Lung (tissue), 12 donors: ENCODE data around the gene NEDD8. TPM values are rescaled to one million over a fixed set of nuclear protein-coding genes. Genes with fewer than 3 reads are reported as not detected.
A peak's percentile ranks its signal among the peaks of the same experiment; 100 is the strongest.

Source experiments
- ATAC-seq: fragments of 200-7000 bp; cut with Tn5 transposase; one replicate; pipeline ENCODE4 v1.9.1; 2020; ENCODE audit warnings: moderate number of reproducible peaks; ENCODE audit not compliant: insufficient read depth, low FRiP score
- DNase-seq, 3 donors: peaks; one replicate each; pipeline ENCODE4 v3.0.0-alpha.2; 2013 to 2017
- H3K27ac ChIP-seq, 2 donors: one replicate each; pipeline ENCODE4 v1.5.1; 2013; ENCODE audit warnings: mild to moderate bottlenecking in 2 of 2, moderate library complexity in 2 of 2, control low read depth in 1 of 2, inconsistent platforms in 1 of 2, low read depth in 1 of 2, low read length in 1 of 2
- H3K27me3 ChIP-seq, 3 donors: one replicate each; pipeline ENCODE4 v1.5.1; 2013; ENCODE audit warnings: low read length in 2 of 3; ENCODE audit not compliant: control insufficient read depth in 3 of 3, insufficient read depth in 3 of 3
- H3K36me3 ChIP-seq, 4 donors: one replicate each; pipeline ENCODE4 v1.5.1; 2013; ENCODE audit warnings: low read length in 4 of 4, mild to moderate bottlenecking in 1 of 4, moderate library complexity in 1 of 4; ENCODE audit not compliant: control insufficient read depth in 4 of 4, insufficient read depth in 4 of 4
- H3K4me1 ChIP-seq, 5 donors: one replicate each; pipeline ENCODE4 v1.5.1; 2013; ENCODE audit warnings: low read length in 5 of 5, mild to moderate bottlenecking in 2 of 5, moderate library complexity in 1 of 5; ENCODE audit not compliant: control insufficient read depth in 5 of 5, insufficient read depth in 5 of 5
- H3K4me3 ChIP-seq: one replicate; pipeline ENCODE4 v1.5.1; 2013; ENCODE audit warnings: mild to moderate bottlenecking, control low read depth, moderate library complexity
- H3K9ac ChIP-seq, 2 donors: one replicate each; pipeline ENCODE4 v1.5.1; 2013; ENCODE audit warnings: low read length in 2 of 2, control low read depth in 1 of 2; ENCODE audit not compliant: insufficient read depth in 1 of 2
- H3K9me3 ChIP-seq, 4 donors: one replicate each; pipeline ENCODE4 v1.5.1; 2013; ENCODE audit warnings: low read length in 3 of 4, mild to moderate bottlenecking in 1 of 4, moderate library complexity in 1 of 4; ENCODE audit not compliant: control insufficient read depth in 4 of 4, insufficient read depth in 3 of 4
- CTCF ChIP-seq: IDR thresholded peaks from 2 replicates; pipeline ENCODE4 v1.5.1; 2012; ENCODE audit warnings: mild to moderate bottlenecking; ENCODE audit errors: control extremely low read depth, extremely low read depth
- WGBS, 2 donors: extraction: QIAGEN DNeasy Blood & Tissue Kit; methylation state at CpG; one replicate each; pipeline ENCODE4 v1.1.7; 2013; 5-methylcytosine and 5-hydroxymethylcytosine counted together
- polyA plus RNA-seq, 2 donors: library from polyadenylated mRNA; stranded (reverse); fragments of 200-250 nt; gene quantifications; one replicate each; pipeline ENCODE4 v1.2.1, GENCODE V29; 2013
- total RNA-seq, 2 donors: library from RNA; depleted of rRNA in 1 of 2; stranded (reverse); fragments of >200 nt in 1 of 2; gene quantifications; one replicate each; pipeline ENCODE4 v1.2.1, GENCODE V29; 2014 to 2021
- donor health status: control.
- donor health status: control.
- donor health status: Bipolar disorder and iron deficiency.
- donor health status: healthy.
- donor health status: DM: yes; HTN: yes; CAD: no.

Gene NEDD8
- total and polyA plus RNA-seq, 4 donors: 69.5 to 246 (median 194) TPM

- ATAC-seq (no peak), DNase-seq (no peak)
- 58 to 73% methylated on average over 11 of the region's 11 CpGs for WGBS, 2 donors
- Histone ChIP-seq H3K4me3 (no peak overlapping the region), H3K27me3 (no peaks in the 10 kb centered on the region), H3K36me3 (no peaks in the 10 kb centered on the region), H3K27ac (peak overlapping the region in 1 of 2 donors; percentile 81), H3K4me1 (peaks cover 0 to 5% (median 0%) of the 10 kb centered on the region in 5 donors), H3K9me3 (no peaks in the 10 kb centered on the region), H3K9ac (no peak overlapping the region)
- no peak for TF ChIP-seq CTCF
These were observed 47.4 kb upstream of the NEDD8 start for GRCh38 chr14:24279301-24280186.

- no peak overlapping the region for H3K27ac ChIP-seq
- TF ChIP-seq CTCF: no peak
These were observed 46.3 kb upstream of the NEDD8 start for GRCh38 chr14:24278424-24278823.

GRCh38 chr14:24277606-24278321, 45.6 kb upstream of the NEDD8 start:
- 48 to 65% methylated on average over 11 of the region's 11 CpGs for WGBS, 2 donors
- H3K9ac ChIP-seq: peak overlapping the region in 1 of 2 donors; percentile 25
- peak overlapping the region in 1 of 2 donors; percentile 30 for H3K27ac ChIP-seq
- peaks cover 0 to 5% (median 2%) of the 10 kb centered on the region in 5 donors for H3K4me1 ChIP-seq
- H3K36me3 ChIP-seq: no peaks in the 10 kb centered on the region
- no peaks in the 10 kb centered on the region for H3K9me3 ChIP-seq
- TF ChIP-seq CTCF: no peak
- no peak for ATAC-seq
- no peak for DNase-seq
- H3K4me3 ChIP-seq: no peak overlapping the region
- H3K27me3 ChIP-seq: no peaks in the 10 kb centered on the region

More at GRCh38 chr14:24278424-24278823, 46.3 kb upstream of the NEDD8 start:
- no peaks in the 10 kb centered on the region for H3K27me3 ChIP-seq
- no peak for DNase-seq
- H3K4me1 ChIP-seq: peaks cover 0 to 5% (median 0%) of the 10 kb centered on the region in 5 donors
- no peak overlapping the region for H3K4me3 ChIP-seq
- no peaks in the 10 kb centered on the region for H3K9me3 ChIP-seq
- no peaks in the 10 kb centered on the region for H3K36me3 ChIP-seq
- 92 to 93% methylated on average over 5 of the region's 5 CpGs for WGBS, 2 donors
- no peak for ATAC-seq
- H3K9ac ChIP-seq: no peak overlapping the region
